ENCODE results near the gene CERK. TPM values are rescaled to one million over a fixed set of nuclear protein-coding genes. Genes with fewer than 3 reads are reported as not detected.

CERK gene
- total and polyA plus RNA-seq, 9 of the 15 experiments (the other 6 are each of a cell fraction or from before 2014, with no cell fraction given), result 1.1 to 14.9 (median 8.7) TPM

DNA sequence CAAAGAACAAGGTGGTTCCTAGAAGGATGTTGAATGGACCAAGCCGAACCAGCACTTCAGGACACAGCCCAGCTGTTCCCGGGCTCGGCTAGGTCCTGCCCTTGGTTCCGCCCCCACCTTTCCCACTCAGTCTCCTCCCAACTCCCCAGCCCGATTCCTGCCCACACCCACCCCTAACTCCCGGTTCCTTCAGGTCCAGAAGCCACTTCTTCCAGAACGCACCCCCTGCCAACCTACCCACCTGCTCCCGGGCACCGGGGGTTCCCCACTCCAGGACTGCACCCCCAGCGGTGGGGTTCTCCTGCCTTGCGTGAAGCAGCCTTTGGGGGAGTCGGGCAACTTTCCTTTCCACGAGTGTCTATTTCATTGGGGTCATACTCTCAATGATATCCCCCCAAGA lies 30.7 kb downstream of the CERK start:
- in situ Hi-C loops (cut with MboI) (loop anchor here (10.0 kb wide), 1 partner anchor 1513 kb away; no protein-coding TSS in a partner anchor), intact Hi-C loops (cut with micrococcal nuclease) (no loop called here)
- ChIA-PET POLR2A (no interaction called here), CTCF (ENCODE audit: low intra/inter-chr PET ratio) (no interaction called here)
- no peak for ATAC-seq
- H3K9me1 ChIP-seq (ENCODE audit: control insufficient read depth, insufficient read depth, low read length), result no peaks in the 10 kb centered on the region
- H3K27me3 ChIP-seq (ENCODE audit: control insufficient read depth in 2 of 2, insufficient read depth in 2 of 2, low read length in 2 of 2), result no peaks in the 10 kb centered on the region
- no peaks in the 10 kb centered on the region for H3K9me3 ChIP-seq (replicated peaks; ENCODE audit: control insufficient read depth, insufficient read depth, low read depth, low read length)
- H3K79me2 ChIP-seq (ENCODE audit: control insufficient read depth, insufficient read depth, low read length), result no peaks in the 10 kb centered on the region
- H3K4me1 ChIP-seq (replicated peaks in 1 of 2; ENCODE audit: control insufficient read depth in 2 of 2, insufficient read depth in 2 of 2, low read length in 2 of 2), result no peaks in the 10 kb centered on the region
- H2AFZ ChIP-seq (ENCODE audit: low read depth, low read length), result no peak overlapping the region
- no peak overlapping the region for H3K9ac ChIP-seq (ENCODE audit: insufficient read depth in 1 of 2, low read depth in 2 of 2, low read length in 2 of 2)
- no peak overlapping the region for H3K4me3 ChIP-seq
- no peak overlapping the region for H3K27ac ChIP-seq (ENCODE audit: extremely low read depth, low read depth, low read length)
- no peaks in the 10 kb centered on the region for H4K20me1 ChIP-seq (replicated peaks; ENCODE audit: control insufficient read depth, insufficient read depth, low read length)
- TF ChIP-seq SRSF7 (optimal IDR thresholded peaks at IDR 0.05; ENCODE audit: low read depth, low read length), result no peak
- no TSS peak for BruUV-seq (replicated peaks)
- H3K4me2 ChIP-seq (ENCODE audit: insufficient read depth, low read length), result no peak overlapping the region
- no peak for FAIRE-seq
- 79% methylated on average over 7 of the region's 13 CpGs for WGBS (ENCODE audit: insufficient coverage, low coverage, missing lambda C conversion rate)
- H3K36me3 ChIP-seq (ENCODE audit: control insufficient read depth, insufficient read depth, low read length), result peaks cover 34% of the 10 kb centered on the region; the same call in 2 of the 3 replicates
- DNase-seq (ENCODE audit: extremely low read depth in 1 of 4, low spot score in 3 of 4), result no peak

DNA sequence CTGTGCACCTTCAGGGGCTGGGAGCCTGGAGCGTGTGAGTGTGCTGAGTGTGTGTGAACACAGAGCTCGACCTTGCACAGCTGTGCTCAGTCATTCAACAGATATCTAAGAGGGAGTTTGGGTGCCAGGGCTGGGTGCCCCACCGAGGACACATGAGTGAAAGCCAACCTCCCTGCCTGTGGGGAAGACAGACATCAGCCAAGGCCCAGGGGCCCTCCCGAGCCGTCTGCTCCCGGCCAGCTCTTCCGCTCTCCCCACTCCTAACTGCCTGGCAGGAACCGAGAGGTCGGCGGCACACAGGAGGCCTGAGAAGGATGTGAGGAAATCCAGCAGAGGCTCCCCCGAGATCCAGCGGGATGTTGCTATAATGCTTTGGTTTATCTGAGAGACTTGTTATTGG lies 32.0 kb downstream of the CERK start:
- no peak overlapping the region for H3K9ac ChIP-seq (ENCODE audit: insufficient read depth in 1 of 2, low read depth in 2 of 2, low read length in 2 of 2)
- H3K9me1 ChIP-seq (ENCODE audit: control insufficient read depth, insufficient read depth, low read length), result no peaks in the 10 kb centered on the region
- no peak overlapping the region for H3K4me2 ChIP-seq (ENCODE audit: insufficient read depth, low read length)
- H3K27ac ChIP-seq (ENCODE audit: extremely low read depth, low read depth, low read length), result no peak overlapping the region
- ChIA-PET POLR2A (no interaction called here), CTCF (ENCODE audit: low intra/inter-chr PET ratio) (no interaction called here)
- H3K79me2 ChIP-seq (ENCODE audit: control insufficient read depth, insufficient read depth, low read length), result no peaks in the 10 kb centered on the region
- no peak for DNase-seq (ENCODE audit: extremely low read depth in 1 of 4, low spot score in 3 of 4)
- H3K4me1 ChIP-seq (replicated peaks in 1 of 2; ENCODE audit: control insufficient read depth in 2 of 2, insufficient read depth in 2 of 2, low read length in 2 of 2), result no peaks in the 10 kb centered on the region
- intact Hi-C loops (cut with micrococcal nuclease) (no loop called here), in situ Hi-C loops (cut with MboI) (loop anchor here (10.0 kb wide), 1 partner anchor 1511 kb away; no protein-coding TSS in a partner anchor)
- no peaks in the 10 kb centered on the region for H3K9me3 ChIP-seq (replicated peaks; ENCODE audit: control insufficient read depth, insufficient read depth, low read depth, low read length)
- 89% methylated on average over 11 of the region's 12 CpGs for WGBS (ENCODE audit: insufficient coverage, low coverage, missing lambda C conversion rate)
- H3K4me3 ChIP-seq, result no peak overlapping the region
- H3K36me3 ChIP-seq (ENCODE audit: control insufficient read depth, insufficient read depth, low read length), result peaks cover 29% of the 10 kb centered on the region; the same call in 1 of the 3 replicates
- FAIRE-seq, result no peak
- no peak overlapping the region for H2AFZ ChIP-seq (ENCODE audit: low read depth, low read length)
- H3K27me3 ChIP-seq (ENCODE audit: control insufficient read depth in 2 of 2, insufficient read depth in 2 of 2, low read length in 2 of 2), result no peaks in the 10 kb centered on the region
- H4K20me1 ChIP-seq (replicated peaks; ENCODE audit: control insufficient read depth, insufficient read depth, low read length), result no peaks in the 10 kb centered on the region
- BruUV-seq (replicated peaks), result no TSS peak
- ATAC-seq, result no peak
- TF ChIP-seq CBFB (CRISPR knock-in tag; IDR thresholded peaks at IDR 0.05) (no peak), ZNF764 (CRISPR knock-in tag; IDR thresholded peaks at IDR 0.05; ENCODE audit: low read depth) (no peak), RBM15 (IDR thresholded peaks at IDR 0.05; ENCODE audit: insufficient read depth, low read length) (no peak), CBX1 (IDR thresholded peaks at IDR 0.05; ENCODE audit: low read depth) (no peak), ZZZ3 (IDR thresholded peaks at IDR 0.05) (no peak), ETV6 (IDR thresholded peaks at IDR 0.05; ENCODE audit: borderline replicate concordance in 1 of 2, low read depth in 2 of 2, low read length in 1 of 2) (no peak), ETV6 (CRISPR knock-in tag; IDR thresholded peaks at IDR 0.05; ENCODE audit: borderline replicate concordance) (no peak), MITF (IDR thresholded peaks at IDR 0.05) (no peak), PBX2 (CRISPR knock-in tag; IDR thresholded peaks at IDR 0.05; ENCODE audit: low read depth) (no peak), PBX2 (tag; conservative IDR thresholded peaks at IDR 0.05; ENCODE audit: low read depth) (no peak), ZBTB8A (IDR thresholded peaks at IDR 0.05; ENCODE audit: partially characterized antibody) (no peak)
